Activated CD8-positive, alpha-beta memory T cell treated with anti-CD3 and anti-CD28 coated beads for 24 hours (primary cell): Measurements from ENCODE around the gene IER5L.

ENCODE experiments used
- DNase-seq: peaks from one replicate; pipeline ENCODE4 v3.0.0-alpha.2; 2020

The IER5L gene

DNA sequence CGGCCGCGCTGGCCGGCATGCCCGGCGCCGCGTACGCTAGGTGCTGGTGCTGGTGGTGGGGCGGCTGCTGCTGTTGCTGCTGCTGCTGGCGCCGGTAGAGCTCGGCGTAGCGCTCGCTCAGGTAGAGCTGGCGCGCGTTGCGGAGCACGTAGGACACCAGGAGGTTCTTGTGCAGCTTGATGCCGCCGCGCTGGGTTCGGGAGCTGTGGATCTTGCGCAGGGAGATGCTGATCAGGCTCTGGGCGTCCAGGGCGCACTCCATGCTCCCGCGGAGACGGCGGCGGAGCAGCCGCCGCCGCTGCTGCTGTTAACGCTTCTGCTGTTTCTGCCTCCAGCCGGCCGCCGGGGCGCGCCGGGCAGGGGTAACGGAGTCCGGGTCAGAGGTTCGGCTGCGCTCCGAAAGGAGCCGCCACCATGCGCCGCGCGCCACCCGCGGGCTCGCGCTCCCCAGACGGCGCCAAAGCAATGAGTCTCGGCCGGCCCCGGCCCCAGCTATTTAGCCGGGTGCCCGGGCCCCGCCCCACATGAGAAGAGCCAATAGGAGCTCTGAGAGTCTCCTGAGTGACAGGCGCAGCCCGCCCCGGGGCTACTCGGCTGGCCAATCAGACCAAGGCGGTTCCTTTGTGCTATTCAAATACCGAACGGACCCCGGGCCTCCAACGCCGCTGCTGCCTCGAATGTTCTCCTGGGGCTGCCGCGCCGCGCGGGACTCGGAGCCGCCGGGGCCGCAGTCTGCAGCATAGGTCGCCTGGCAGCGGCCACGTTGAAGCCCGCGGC lies at the start of gene IER5L:
Gene IER5L (minus strand): TSS at position 471 of the 777 bp plus-strand sequence. CDS start 209 bp downstream, at position 262.
- peak; percentile 98 for DNase-seq

DNA sequence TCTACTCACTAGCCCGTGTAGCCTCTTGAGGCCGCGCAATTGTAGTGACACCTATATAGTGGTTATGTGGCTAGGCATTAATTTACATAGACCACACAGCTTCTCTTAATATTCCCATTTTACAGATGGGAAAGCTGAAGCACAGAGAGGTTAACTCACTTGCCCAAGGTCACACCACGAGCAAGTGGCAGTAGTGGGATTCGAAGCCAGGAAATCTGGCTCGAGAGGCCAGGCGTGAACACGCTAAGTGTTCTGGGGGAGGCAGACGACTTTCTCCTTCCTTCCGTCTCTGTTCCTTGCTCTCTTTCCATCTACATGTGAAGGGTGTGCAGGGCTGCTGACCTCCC lies 49.8 kb upstream of the IER5L start:
- no peak for DNase-seq

DNA sequence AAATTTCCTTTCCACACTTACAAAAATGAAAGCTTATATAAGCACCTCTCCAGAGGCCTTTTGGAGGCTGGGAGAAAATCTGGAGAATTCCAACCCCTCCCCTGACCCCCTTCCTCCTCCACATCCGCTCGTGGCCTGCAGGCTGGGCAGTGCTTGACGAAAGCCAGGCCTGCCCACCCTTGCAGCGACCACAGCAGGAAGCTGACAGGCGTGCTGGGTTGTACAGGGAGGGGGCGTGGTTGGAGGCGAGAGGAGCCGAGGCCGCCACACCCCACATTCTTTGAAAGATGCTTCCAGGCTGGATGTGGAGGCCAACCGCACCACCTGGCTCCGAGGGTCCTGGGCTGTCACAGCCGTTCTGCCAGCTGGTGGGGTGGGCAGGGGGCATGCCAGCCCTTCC lies 47.8 kb upstream of the IER5L start:
- peak; percentile 77 for DNase-seq

DNA sequence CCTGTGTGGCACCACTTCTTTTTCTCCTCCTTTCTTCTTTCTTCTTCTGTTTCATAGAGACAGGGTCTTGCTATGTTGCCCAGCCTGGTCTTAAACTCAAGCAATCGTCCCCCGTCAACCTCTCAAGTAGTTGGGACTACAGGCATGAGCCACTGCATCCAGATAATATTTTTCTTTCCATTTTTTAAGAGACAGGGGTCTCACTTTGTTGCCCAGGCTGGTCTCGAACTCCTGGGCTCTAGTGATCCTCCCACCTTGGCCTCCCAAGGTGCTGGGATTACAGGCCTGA lies 47.4 kb upstream of the IER5L start:
- no peak for DNase-seq

DNA sequence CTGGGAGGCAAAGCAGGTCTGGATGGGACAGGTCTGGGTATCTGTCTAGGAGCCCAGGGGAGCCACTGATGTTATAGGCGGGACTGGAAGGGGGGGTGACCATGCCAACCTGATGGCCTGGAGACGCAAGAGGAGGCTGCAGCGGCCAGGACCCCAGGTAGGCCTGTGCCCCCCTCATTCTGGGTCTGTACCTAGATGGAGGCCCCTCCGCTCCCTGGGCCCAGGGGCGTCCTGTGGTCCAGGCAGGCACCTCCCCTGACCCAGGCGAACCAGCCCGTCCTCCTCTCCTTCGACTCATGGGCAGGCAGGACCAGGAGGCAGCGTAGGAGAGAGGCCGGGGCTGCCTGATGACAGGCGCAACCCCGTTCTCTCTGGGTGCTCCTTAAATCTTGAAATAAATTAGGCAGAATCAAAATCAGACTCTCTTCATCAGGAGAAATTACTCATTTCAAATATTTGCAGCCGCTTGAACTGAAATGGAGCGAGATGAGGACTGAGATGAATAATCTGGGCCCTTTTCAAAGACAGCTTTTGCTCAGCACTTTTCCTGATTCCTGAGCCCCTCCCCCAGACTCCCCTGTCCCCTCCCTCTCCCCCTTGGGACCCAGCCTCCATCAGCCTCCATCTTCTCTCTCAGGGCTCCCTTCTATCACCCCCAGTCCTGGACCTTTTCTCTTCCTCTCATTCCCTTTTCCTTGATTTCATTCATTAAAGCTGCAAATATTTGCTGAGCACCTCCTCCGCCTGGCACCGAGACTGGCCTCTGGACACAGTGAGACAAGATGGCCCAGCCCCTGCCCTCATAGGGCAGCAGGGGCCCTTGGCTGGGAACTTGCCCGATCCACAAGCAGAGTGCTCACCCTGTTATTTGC lies 46.8 kb upstream of the IER5L start:
- no peak for DNase-seq

DNA sequence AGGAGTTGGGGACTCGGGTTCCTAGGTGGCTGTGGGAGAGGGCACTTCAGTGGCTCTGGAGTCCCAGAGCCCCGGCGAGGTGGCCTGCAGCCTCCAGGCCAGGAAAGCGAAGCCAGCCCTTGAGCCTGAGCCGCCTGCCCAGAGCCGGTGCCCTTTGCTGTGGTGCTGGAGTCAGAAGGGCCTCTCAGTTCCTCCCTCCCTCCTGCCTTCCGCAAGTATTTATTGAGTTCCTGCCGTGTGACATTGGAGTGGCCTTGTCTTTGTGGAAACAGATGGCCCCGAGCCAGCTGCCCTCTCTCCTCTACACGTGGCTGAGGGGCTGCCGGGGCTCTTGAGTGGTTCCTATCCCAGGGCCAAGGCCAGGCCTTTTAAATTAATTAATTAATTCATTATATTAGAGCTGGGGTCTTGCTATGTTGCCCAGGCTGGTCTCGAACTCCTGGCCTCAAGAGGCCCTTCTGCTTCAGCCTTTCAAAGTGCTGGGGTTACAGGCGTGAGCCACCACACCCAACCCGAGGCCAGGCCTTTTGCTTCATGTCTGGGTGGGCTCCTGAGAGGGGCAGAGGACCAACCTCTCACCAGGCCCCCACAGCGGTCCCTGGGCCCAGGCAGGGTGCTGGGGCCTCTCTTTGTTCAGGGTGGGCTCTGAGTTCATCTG lies 45.6 kb upstream of the IER5L start:
- no peak for DNase-seq

DNA sequence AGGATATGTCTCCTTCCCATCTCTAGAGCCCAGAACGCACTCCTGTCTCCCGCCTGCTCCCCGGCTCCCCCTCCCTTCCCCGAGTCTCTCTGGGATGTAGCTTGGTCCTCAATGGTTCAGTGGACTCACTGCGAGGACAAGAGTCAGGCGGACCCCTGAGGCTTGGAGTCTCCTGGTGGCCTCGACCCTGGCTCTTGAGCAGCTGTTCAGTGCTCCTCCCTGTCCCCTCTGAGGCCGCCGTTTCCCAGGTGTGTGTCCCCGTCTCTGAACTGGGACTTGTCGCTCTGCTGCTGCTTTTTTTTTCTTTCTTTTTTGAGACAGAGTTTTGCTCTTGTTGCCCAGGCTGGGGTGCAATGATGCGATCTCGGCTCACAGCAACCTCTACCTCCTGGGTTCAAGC lies 44.8 kb upstream of the IER5L start:
- DNase-seq, result no peak

DNA sequence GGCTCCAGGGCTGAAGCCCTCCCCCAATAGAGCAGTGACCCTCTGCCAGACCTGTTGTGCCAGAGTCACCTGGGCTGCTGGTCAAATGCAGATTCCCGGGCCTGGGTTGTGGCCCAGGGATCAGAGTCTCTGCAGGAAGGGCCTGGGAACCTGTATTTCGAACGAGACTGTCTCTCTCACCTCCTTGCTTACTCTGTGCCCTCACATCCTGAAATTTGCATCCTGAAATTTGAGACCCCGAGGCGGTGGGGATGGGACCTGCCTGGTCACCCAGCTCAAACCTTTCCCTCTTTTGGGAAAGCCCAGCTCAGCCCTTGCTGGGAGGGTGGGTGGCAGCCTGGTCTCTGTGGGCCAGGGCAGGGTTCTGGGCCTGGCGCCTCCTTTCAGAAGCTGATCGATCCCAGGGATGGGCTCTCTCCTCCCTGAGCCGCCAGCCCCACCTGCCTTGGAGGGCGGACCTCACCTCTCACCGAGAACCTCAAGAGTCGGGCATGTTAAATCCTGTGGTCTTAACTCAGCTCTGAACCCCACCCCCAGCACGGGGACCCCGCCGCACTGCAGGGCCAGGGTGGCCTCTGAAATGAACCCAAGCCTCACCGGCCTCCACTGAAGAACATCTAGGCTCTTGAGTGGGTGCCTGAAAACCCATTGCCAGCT lies 44.0 kb upstream of the IER5L start:
- DNase-seq, result no peak

DNA sequence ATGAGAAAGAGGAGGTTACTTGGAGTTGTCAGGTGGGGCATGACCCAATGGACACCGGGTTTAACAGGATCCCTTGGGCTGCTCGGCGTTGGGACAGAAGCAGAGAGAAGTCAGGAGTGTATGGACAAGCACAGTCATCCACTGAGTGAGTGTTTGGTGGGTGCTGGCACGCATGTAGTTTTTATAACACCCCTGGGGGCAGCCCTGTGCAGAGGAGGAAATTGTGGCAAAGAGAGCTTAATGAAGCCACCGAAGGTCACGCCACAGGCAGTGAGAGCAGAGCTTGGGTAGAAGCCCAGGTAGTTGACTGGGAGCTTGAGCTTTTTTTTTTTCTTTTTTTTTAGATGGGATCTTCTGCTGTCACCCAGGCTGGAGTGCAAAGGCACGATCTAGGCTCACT lies 43.2 kb upstream of the IER5L start:
- peak; percentile 71 for DNase-seq

DNA sequence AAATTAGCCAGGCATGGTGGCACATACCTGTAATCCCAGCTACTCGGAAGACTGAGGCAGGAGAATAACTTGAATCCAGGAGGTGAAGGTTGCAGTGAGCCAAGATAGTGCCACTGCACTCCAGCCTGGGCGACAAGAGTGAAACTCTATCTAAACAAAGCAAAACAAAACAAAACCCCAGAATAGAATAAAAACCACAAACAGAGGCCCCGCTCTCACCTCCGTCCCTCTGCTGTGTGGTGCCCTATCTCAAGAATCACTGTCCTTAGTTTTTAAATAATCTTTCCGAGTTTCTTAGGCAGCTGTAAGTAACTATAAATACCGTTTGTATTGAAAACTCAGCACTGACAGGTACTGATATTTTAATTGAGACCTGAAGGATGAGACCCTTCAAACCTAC lies 42.7 kb upstream of the IER5L start:
- no peak for DNase-seq

DNA sequence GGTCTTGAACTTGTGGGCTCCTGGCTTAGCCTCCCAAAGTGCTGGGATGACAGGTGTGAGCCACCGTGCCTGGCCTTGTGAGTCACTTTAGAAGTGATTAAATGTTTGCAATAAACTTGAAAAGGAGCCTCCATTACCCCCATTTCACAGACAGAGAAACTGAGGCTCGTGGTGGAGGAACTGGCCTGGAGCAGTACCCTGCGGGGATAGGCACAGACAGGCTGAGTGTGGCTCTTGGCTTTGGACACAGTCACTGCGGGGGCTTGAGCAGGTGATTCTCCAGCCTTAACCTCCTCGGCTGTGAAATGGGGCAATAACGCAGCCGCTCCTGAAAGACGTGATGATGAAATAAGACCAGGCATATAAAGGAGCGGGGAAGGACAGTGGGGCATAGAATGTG lies 40.9 kb upstream of the IER5L start:
- no peak for DNase-seq

DNA sequence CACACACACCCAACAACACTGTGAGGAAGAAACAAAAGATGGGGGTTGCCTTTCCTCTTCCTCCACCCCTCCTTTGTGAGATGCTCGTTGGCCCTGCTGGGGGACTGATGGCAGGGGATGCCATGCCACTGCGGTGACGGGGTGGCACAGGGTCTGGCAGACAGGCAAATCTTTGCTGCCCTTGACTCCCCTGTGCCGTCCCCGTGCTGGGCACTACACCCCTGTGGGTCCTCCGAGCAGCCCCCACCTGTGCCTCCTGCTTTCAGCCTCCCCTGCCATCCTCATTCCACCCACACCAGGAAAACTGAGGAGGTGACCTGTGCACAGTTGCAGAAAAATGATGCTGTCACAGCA lies 40.2 kb upstream of the IER5L start:
- DNase-seq, result no peak

DNA sequence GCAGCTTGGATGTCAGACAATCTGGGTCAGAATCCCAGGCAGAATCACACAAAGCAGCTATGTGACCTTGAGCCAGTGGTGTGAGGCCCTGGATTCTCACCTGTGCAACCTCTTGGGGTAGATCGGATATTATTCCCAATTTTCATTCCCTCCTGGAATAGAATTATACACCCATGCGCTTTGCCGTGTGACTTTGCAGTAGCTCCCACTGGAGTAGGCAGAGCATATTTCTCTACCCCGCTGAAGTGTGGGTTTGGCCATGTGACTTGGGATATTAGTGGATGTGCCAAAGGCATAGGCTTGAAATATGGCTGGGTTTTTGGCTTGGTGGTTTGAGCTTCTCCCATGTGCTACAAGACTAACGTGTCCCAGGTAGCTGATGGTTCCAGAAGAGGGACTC lies 35.5 kb upstream of the IER5L start:
- no peak for DNase-seq

DNA sequence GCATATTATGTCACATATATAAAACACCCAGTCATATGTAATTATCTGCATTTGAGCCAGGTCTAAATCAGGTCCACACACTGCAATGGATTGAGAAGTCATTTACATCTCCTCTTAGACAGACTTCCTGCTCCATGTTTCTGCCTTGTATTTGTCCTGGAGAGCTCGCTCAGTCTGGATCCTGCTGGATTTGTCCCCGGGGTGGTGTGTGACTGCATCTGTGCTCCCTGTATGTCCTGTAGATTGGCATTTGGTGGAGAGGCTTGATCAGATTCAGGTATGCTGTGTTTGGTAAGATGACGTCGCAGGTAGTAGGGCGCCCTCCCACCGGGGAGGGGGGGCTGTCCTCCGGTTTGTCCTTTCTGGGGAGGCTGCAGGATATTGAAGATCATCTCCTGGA lies 33.6 kb upstream of the IER5L start:
- DNase-seq, result no peak

DNA sequence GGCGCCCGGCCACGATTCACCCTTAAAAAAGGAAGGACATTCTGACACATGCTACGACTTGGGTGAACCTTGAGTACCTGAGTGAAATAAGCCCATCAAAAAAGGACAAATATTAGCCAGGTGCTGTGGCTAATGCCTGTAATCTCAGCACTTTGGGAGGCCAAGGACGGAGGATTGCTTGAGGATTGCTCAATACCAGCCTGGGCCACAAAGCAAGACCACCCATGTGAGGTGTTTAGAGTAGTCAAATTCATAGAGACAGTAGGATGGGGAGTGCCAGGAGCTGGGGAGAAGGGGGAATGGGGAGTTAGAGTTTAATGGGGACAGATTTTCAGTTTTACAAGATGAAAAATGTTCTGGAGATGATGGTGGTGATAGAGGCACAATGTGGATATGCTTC lies 32.1 kb upstream of the IER5L start:
- DNase-seq, result no peak

DNA sequence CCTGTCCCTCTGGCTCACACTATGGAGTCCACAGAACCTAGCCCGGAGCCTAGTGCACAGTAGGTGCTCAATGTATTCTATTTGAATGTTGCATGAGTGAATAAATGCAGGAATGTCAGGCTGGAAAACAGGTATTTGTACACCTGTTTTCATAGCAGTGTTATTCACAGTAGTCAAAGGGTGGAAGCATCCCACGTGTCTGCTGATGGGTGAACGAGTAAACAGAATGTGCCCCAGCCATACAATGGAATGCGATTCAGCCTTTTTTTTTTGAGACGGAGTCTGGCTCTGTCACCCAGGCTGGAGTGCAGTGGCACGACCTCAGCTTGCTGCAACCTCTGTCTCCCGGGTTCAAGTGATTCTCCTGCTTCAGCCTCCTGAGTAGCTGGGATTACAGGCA lies 31.5 kb upstream of the IER5L start:
- DNase-seq, result no peak

DNA sequence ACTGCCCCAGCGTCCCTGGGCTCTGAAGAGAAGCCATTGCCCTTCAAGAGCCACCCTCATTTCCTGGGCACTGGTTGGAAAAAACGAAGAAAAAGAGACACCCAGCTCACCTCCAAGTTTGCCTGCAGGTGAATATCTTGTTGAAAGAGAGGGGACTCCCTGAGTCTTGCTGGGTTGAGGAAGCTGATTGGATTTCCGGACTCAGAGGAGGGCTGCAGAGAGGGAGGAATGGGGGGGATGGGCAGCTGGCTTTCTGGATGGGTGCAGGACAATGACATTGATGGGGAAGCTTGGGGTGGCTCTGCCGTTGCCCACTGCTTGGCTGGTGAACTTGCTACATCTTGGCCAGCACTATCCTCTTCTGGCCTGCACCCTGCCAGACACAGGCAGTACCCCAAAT lies 31.0 kb upstream of the IER5L start:
- DNase-seq, result no peak

DNA sequence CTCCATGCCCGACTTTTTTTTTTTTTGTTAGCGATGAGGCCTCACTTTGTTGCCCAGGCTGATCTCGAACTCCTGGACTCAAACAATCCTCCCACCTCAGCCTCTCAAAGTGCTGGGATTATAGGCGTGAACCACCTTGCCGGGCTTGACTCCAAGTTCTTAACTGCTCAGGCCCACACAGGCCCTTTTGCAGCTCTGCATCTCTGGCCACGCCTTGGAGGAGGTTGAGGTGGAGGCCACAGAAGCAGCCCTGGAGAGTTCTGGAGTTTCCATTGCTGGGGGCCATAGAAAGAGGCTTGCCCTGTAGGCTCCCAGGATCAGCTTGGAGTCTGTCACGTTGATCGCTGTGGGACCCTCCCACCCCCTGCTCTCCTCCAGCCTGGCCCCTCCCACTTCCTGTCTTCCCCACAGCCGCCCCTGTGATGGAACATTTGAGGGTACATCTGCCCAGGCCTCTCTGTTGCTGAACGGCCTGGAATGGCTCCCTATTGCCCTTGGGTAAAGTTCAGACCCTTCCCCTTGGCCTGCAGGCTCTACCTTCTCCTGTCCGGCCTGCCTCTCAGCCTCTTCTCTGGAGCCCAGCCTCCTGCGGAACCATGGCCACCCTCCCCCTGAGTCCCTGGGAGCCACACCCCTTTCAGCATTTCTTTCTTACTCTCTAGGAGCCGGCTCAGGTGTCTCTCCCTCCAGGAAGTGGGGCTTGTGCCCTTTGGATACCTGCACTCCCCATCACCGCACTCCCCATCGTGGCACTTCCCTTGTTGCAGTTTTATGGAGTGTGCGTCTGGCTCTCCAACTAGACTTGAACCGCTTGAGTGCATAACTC lies 30.4 kb upstream of the IER5L start:
- peak; percentile 84 for DNase-seq

DNA sequence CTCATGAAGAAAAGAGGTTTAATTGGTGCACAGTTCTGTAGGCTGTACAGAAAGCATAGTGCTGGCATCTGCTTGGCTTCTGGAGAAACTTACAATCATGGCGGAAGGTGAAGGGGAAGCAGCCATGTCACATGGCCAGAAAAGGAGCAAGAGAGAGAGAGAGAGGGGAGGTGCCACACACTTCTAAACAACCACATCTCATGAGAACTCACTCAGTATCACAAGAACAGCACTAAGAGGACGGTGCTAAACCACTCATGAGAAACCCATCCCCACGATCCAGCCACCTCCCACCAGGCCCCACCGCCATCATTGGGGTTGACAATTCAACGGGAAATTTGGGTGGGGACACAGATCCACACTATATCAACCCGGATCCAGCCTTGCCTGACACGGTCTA lies 28.8 kb upstream of the IER5L start:
- no peak for DNase-seq

DNA sequence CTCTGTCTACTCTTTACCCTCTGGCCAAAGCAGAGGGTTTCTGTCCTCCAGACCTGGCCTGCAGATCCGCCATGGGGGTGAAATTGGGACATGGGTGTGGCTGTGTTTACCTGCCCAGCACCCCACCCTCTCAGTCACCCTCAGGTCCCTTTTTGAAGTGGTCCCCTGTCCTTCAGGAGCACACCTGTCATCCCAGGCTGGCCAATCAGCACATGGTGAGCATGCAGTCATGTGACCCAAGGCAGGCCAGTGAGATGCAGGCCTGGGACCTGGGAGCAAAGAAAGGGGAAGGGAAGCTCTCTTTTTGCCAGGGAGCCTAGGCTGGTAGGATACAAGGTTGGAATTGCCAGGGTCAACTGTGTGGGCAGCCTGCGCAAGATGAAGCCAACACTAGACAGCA lies 28.3 kb upstream of the IER5L start:
- no peak for DNase-seq

DNA sequence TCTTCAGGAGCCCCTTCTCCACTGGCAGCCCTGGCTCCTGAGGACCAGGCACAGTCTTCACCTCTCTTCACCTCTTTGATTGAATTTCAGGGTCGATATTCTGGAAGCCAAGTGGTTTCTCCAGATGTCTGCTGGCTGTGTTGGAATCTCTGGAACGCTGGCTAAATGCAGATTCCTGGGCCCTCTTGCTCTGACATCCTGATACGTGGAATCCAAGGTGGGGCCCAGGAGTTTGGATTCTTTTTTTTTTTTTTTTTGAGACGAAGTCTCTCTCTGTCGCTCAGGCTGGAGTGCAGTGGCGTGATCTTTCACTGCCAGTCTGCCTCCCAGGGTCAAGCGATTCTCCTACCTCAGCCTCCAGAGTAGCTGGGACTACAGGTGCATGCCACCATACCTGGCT lies 26.8 kb upstream of the IER5L start:
- no peak for DNase-seq

DNA sequence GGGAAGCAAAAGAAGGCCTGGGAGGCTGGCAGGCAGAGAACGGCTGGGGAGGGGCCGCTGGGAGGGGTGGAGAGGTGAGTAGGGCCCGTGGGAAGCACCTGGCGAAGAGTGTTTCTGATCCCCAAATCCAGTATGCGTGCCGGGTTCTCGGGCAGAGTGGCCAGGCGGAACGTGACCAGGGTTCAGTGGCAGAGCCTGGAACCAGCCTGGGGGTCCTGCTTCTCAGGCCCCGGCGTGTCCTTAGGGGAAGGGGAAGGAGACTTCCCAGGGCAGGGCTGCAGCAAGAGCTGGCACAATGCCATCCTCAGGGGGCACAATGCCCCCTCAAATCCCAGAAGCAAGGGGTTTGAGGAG lies 25.5 kb upstream of the IER5L start:
- DNase-seq, result no peak
